NT2/D1 (cell line): ENCODE results near the gene AMOT.

Experiments used
- DNase-seq: peaks from one replicate; pipeline ENCODE4 v3.0.0-alpha.2; 2011; ENCODE audit warnings: low read depth, low spot score
- H3K27me3 ChIP-seq: 2 replicates; pipeline ENCODE4 v1.6.0; 2011; ENCODE audit warnings: mild to moderate bottlenecking; ENCODE audit not compliant: insufficient read length, insufficient read depth
- H3K36me3 ChIP-seq: 2 replicates; pipeline ENCODE4 v1.6.1; 2011; ENCODE audit warnings: mild to moderate bottlenecking, low read length, mixed read lengths; ENCODE audit not compliant: insufficient read depth, insufficient read length
- H3K4me1 ChIP-seq: 2 replicates; pipeline ENCODE4 v1.5.1; 2011; ENCODE audit not compliant: insufficient read depth, insufficient read length
- H3K4me3 ChIP-seq: 2 replicates; pipeline ENCODE4 v1.5.1; 2011; ENCODE audit warnings: low read depth; ENCODE audit not compliant: insufficient read length
- H3K9ac ChIP-seq: 2 replicates; pipeline ENCODE4 v1.6.0; 2011; ENCODE audit warnings: low read depth; ENCODE audit not compliant: insufficient read length
- H3K9me3 ChIP-seq: 2 replicates; pipeline ENCODE4 v1.5.1; 2011; ENCODE audit warnings: mild to moderate bottlenecking, low read length; ENCODE audit not compliant: insufficient read depth
- SUZ12 ChIP-seq: IDR thresholded peaks from 2 replicates; pipeline ENCODE4 v1.6.1; 2011; ENCODE audit not compliant: insufficient read length, insufficient read depth; ENCODE audit errors: extremely low read depth
- YY1 ChIP-seq: IDR thresholded peaks from 2 replicates; pipeline ENCODE4 v1.6.1; 2011; ENCODE audit not compliant: insufficient read length, insufficient read depth
- ZNF274 ChIP-seq: IDR thresholded peaks from 2 replicates; pipeline ENCODE4 v1.6.1; 2011; ENCODE audit warnings: mild to moderate bottlenecking, low read depth, low read length

The AMOT gene

GRCh38 chrX:112746812-112747595 is 93.6 kb downstream of the AMOT start:
- Histone ChIP-seq H3K9ac (no peak overlapping the region), H3K9me3 (no peaks in the 10 kb centered on the region), H3K4me1 (no peaks in the 10 kb centered on the region), H3K27me3 (no peaks in the 10 kb centered on the region), H3K36me3 (no peaks in the 10 kb centered on the region), H3K4me3 (no peak overlapping the region)
- TF ChIP-seq YY1 (no peak), SUZ12 (no peak), ZNF274 (no peak)
- no peak for DNase-seq

- Histone ChIP-seq H3K36me3 (no peaks in the 10 kb centered on the region), H3K4me1 (no peaks in the 10 kb centered on the region), H3K9ac (no peak overlapping the region), H3K4me3 (no peak overlapping the region), H3K27me3 (no peaks in the 10 kb centered on the region), H3K9me3 (no peaks in the 10 kb centered on the region)
- TF ChIP-seq YY1 (no peak), ZNF274 (no peak), SUZ12 (no peak)
- DNase-seq: no peak
Measured at GRCh38 chrX:112738347-112739033, 102.1 kb downstream of the AMOT start.

- H3K9me3 ChIP-seq: no peaks in the 10 kb centered on the region
Measured at GRCh38 chrX:112736310-112736709, 104.3 kb downstream of the AMOT start.

GRCh38 chrX:112735147-112735546 is 105.5 kb downstream of the AMOT start:
- Histone ChIP-seq H3K9me3 (no peaks in the 10 kb centered on the region), H3K36me3 (no peaks in the 10 kb centered on the region), H3K9ac (no peak overlapping the region), H3K27me3 (no peaks in the 10 kb centered on the region), H3K4me1 (no peaks in the 10 kb centered on the region), H3K4me3 (no peak overlapping the region)
- TF ChIP-seq YY1 (no peak), ZNF274 (no peak), SUZ12 (no peak)
- no peak for DNase-seq

More at GRCh38 chrX:112736310-112736709, 104.3 kb downstream of the AMOT start:
- H3K36me3 ChIP-seq: no peaks in the 10 kb centered on the region
- no peaks in the 10 kb centered on the region for H3K27me3 ChIP-seq
- no peaks in the 10 kb centered on the region for H3K4me1 ChIP-seq
- H3K9ac ChIP-seq: no peak overlapping the region
- H3K4me3 ChIP-seq: no peak overlapping the region
- DNase-seq: peak; percentile 5
- TF ChIP-seq SUZ12 (no peak), YY1 (no peak), ZNF274 (no peak)

GRCh38 chrX:112734290-112734689 is 106.3 kb downstream of the AMOT start:
- no peaks in the 10 kb centered on the region for H3K4me1 ChIP-seq
- no peak overlapping the region for H3K4me3 ChIP-seq
- TF ChIP-seq SUZ12 (no peak), ZNF274 (no peak)
- H3K27me3 ChIP-seq: no peaks in the 10 kb centered on the region
- H3K9me3 ChIP-seq: no peaks in the 10 kb centered on the region
- H3K36me3 ChIP-seq: no peaks in the 10 kb centered on the region
- H3K9ac ChIP-seq: no peak overlapping the region
- no peak for DNase-seq

GRCh38 chrX:112731793-112732192 is 108.8 kb downstream of the AMOT start:
- Histone ChIP-seq H3K4me3 (no peak overlapping the region), H3K27me3 (no peaks in the 10 kb centered on the region), H3K9ac (no peak overlapping the region), H3K9me3 (no peaks in the 10 kb centered on the region), H3K4me1 (no peaks in the 10 kb centered on the region), H3K36me3 (no peaks in the 10 kb centered on the region)
- no peak for TF ChIP-seq YY1
- TF ChIP-seq ZNF274: no peak
- TF ChIP-seq SUZ12: no peak
- DNase-seq: no peak
